ENCODE measurements around the gene ZFYVE21. TPM values are rescaled to one million over a fixed set of nuclear protein-coding genes. Genes with fewer than 3 reads are reported as not detected.

ZFYVE21 gene
- total RNA-seq, 4 donors from 2014 or later, result 168 to 190 (median 177) TPM

GRCh38 chr14:103714063-103714724, 1.4 kb upstream of the ZFYVE21 start:
- peaks cover 90% of the 10 kb centered on the region for H3K4me1 ChIP-seq
- TF ChIP-seq EP300 (IDR thresholded peaks at IDR 0.05) (no peak), POLR2A (IDR thresholded peaks at IDR 0.05) (no peak)
- peak overlapping the region; percentile 78 for H3K4me3 ChIP-seq
- H3K36me3 ChIP-seq, result no peaks in the 10 kb centered on the region
- 58% methylated on average over 16 of the region's 16 CpGs for WGBS
- no peak overlapping the region for H3K27ac ChIP-seq
- DNase-seq (ENCODE audit: low spot score in 2 of 2), result no peak
- no peaks in the 10 kb centered on the region for H3K9me3 ChIP-seq
- H3K27me3 ChIP-seq, result no peaks in the 10 kb centered on the region

GRCh38 chr14:103716091-103716801, 636 bp downstream of the ZFYVE21 start:
- H3K4me3 ChIP-seq, result peak overlapping the region; percentile 78
- H3K4me1 ChIP-seq, result peaks cover 79% of the 10 kb centered on the region
- H3K27ac ChIP-seq, result peak overlapping the region; percentile 94
- no peaks in the 10 kb centered on the region for H3K36me3 ChIP-seq
- 6% methylated on average over 5 of the region's 72 CpGs for WGBS
- no peaks in the 10 kb centered on the region for H3K27me3 ChIP-seq
- TF ChIP-seq EP300 (IDR thresholded peaks at IDR 0.05), result no peak
- no peak for TF ChIP-seq CTCF (IDR thresholded peaks at IDR 0.05)
- TF ChIP-seq POLR2AphosphoS5 (IDR thresholded peaks at IDR 0.05), result peak in 1 of 3 donors; percentile 15
- TF ChIP-seq POLR2A (IDR thresholded peaks at IDR 0.05), result no peak
- no peak for DNase-seq (ENCODE audit: low spot score in 2 of 2)
- no peaks in the 10 kb centered on the region for H3K9me3 ChIP-seq

- H3K9me3 ChIP-seq, result no peaks in the 10 kb centered on the region
- no peaks in the 10 kb centered on the region for H3K27me3 ChIP-seq
- no peak for TF ChIP-seq POLR2A (IDR thresholded peaks at IDR 0.05)
- TF ChIP-seq CTCF (IDR thresholded peaks at IDR 0.05), result no peak
- no peak for TF ChIP-seq EP300 (IDR thresholded peaks at IDR 0.05)
- TF ChIP-seq POLR2AphosphoS5 (IDR thresholded peaks at IDR 0.05), result no peak
- 66% methylated on average over 17 of the region's 17 CpGs for WGBS
- H3K4me3 ChIP-seq, result peak overlapping the region; percentile 78
- H3K4me1 ChIP-seq, result peaks cover 79% of the 10 kb centered on the region
- H3K27ac ChIP-seq, result peak overlapping the region; percentile 94
- no peak for DNase-seq (ENCODE audit: low spot score in 2 of 2)
- no peaks in the 10 kb centered on the region for H3K36me3 ChIP-seq
Observed at GRCh38 chr14:103716899-103717411, 1.3 kb downstream of the ZFYVE21 start.

GRCh38 chr14:103718572-103718971, 3.0 kb downstream of the ZFYVE21 start:
- no peak for TF ChIP-seq EP300 (IDR thresholded peaks at IDR 0.05)
- TF ChIP-seq POLR2AphosphoS5 (IDR thresholded peaks at IDR 0.05), result no peak
- TF ChIP-seq CTCF (IDR thresholded peaks at IDR 0.05), result no peak
- TF ChIP-seq POLR2A (IDR thresholded peaks at IDR 0.05), result no peak
- DNase-seq (ENCODE audit: low spot score in 2 of 2), result no peak
- no peak overlapping the region for H3K27ac ChIP-seq

GRCh38 chr14:103719751-103720150, 4.1 kb downstream of the ZFYVE21 start:
- DNase-seq (ENCODE audit: low spot score in 2 of 2), result no peak
- 80% methylated on average over 8 of the region's 8 CpGs for WGBS
- peaks cover 75% of the 10 kb centered on the region for H3K4me1 ChIP-seq

More at GRCh38 chr14:103718572-103718971, 3.0 kb downstream of the ZFYVE21 start:
- no peaks in the 10 kb centered on the region for H3K36me3 ChIP-seq
- peaks cover 76% of the 10 kb centered on the region for H3K4me1 ChIP-seq
- H3K4me3 ChIP-seq, result no peak overlapping the region
- no peaks in the 10 kb centered on the region for H3K9me3 ChIP-seq
- H3K27me3 ChIP-seq, result no peaks in the 10 kb centered on the region
- 44% methylated on average over 7 of the region's 16 CpGs for WGBS

More at GRCh38 chr14:103719751-103720150, 4.1 kb downstream of the ZFYVE21 start:
- no peaks in the 10 kb centered on the region for H3K27me3 ChIP-seq
- H3K36me3 ChIP-seq, result no peaks in the 10 kb centered on the region
- no peaks in the 10 kb centered on the region for H3K9me3 ChIP-seq
- H3K4me3 ChIP-seq, result no peak overlapping the region
- H3K27ac ChIP-seq, result no peak overlapping the region
- TF ChIP-seq POLR2AphosphoS5 (IDR thresholded peaks at IDR 0.05), result no peak
- no peak for TF ChIP-seq POLR2A (IDR thresholded peaks at IDR 0.05)
- TF ChIP-seq CTCF (IDR thresholded peaks at IDR 0.05), result no peak
- TF ChIP-seq EP300 (IDR thresholded peaks at IDR 0.05), result no peak
